Thyroid gland (tissue), 4 donors: ENCODE data around the gene IFNAR2. TPM values are rescaled to one million over a fixed set of nuclear protein-coding genes. Genes with fewer than 3 reads are reported as not detected.

Experiments
- DNase-seq, 2 donors: peaks; one replicate each; pipeline ENCODE4 v3.0.0-alpha.2; 2019
- H3K27ac ChIP-seq, 3 donors: fragments of 200-600 bp; sonication (generic); 1 replicate in 2 of 3; 2 replicates in 1 of 3; pipeline ENCODE4 v1.5.1; 2016 to 2019; ENCODE audit warnings: mild to moderate bottlenecking in 1 of 3, moderate library complexity in 1 of 3
- H3K27me3 ChIP-seq: fragments of 200-600 bp; sonication (generic); one replicate; pipeline ENCODE4 v1.5.1; 2019
- H3K36me3 ChIP-seq, 2 donors: fragments of 200-600 bp; sonication (generic); one replicate each; pipeline ENCODE4 v1.5.1; 2016 to 2019
- H3K4me1 ChIP-seq, 2 donors: fragments of 200-600 bp; sonication (generic); one replicate each; pipeline ENCODE4 v1.5.1; 2017 to 2019
- H3K4me3 ChIP-seq, 3 donors: fragments of 200-600 bp; sonication (generic); replicated peaks in 1 of 3; 1 replicate in 2 of 3; 2 replicates in 1 of 3; pipeline ENCODE4 v1.5.1; 2016; ENCODE audit warnings: mild to moderate bottlenecking in 1 of 3
- H3K9me3 ChIP-seq: fragments of 200-600 bp; sonication (generic); one replicate; pipeline ENCODE4 v1.5.1; 2017
- CTCF ChIP-seq, 6 experiments: fragments of 200-600 bp in 3 of 6; fragments of 450-650 bp in 3 of 6; sonication (generic) in 3 of 6; IDR thresholded peaks; one replicate each; pipeline ENCODE4 v1.5.1; 2016 to 2019; ENCODE audit warnings: antibody characterized with exemption in 6 of 6, mild to moderate bottlenecking in 2 of 6, inconsistent platforms in 1 of 6, moderate library complexity in 1 of 6
- POLR2A ChIP-seq, 2 donors: fragments of 450-650 bp; IDR thresholded peaks; one replicate each; pipeline ENCODE4 v1.6.1; 2017; ENCODE audit warnings: antibody characterized with exemption in 2 of 2, mild to moderate bottlenecking in 2 of 2, moderate library complexity in 1 of 2
- WGBS, 2 donors: methylation state at CpG; one replicate each; pipeline ENCODE4 v1.1.5; 2017; 5-methylcytosine and 5-hydroxymethylcytosine counted together
- intact Hi-C: fragments of 100-400 bp; cut with DNase I; formaldehyde crosslinking; loops from one replicate; pipeline ENCODE4 v1.15.1; 2023
- total RNA-seq, 4 donors: library from RNA; depleted of rRNA; stranded (reverse); fragments of >200 nt; gene quantifications; one replicate each; pipeline ENCODE4 v1.2.3, GENCODE V29; 2016

IFNAR2 gene
- total RNA-seq, 4 donors from 2014 or later = 6.6 to 11.0 (median 7.8) TPM

DNA sequence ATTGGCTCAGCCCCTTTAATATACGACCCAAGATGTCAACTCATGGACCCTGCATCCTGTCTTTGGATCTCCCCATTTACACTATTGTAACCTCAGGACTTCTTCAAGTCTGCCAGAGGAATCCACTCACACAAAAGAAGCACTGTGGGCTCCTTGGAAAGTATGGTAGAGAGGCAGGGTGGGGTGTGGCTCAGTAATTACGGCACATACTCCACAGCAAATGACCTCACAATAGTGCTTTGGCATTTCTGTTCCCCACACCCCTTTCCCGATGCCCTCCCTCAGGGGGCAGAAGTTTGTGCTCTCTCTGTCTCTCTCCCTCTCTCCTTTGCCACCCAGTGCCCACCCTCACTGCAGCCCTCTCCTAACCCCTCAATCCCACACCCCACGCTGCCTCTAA lies 27.8 kb upstream of the IFNAR2 start:
- TF ChIP-seq CTCF (IDR thresholded peaks at IDR 0.05) = no peak
- no peak for TF ChIP-seq POLR2A (IDR thresholded peaks at IDR 0.05)
- intact Hi-C loops = loop anchor here (5.0 to 10.0 kb wide), 2 partner anchors 63 to 245 kb away; partner anchors contain the start of gene IL10RB
- Histone ChIP-seq H3K9me3 (no peaks in the 10 kb centered on the region), H3K4me3 (no peak overlapping the region), H3K27me3 (no peaks in the 10 kb centered on the region), H3K4me1 (peaks cover 0 to 22% of the 10 kb centered on the region in 2 donors), H3K27ac (no peak overlapping the region), H3K36me3 (no peaks in the 10 kb centered on the region)
- no peak for DNase-seq
- 73 to 78% methylated on average over 4 of the region's 4 CpGs for WGBS, 2 donors

DNA sequence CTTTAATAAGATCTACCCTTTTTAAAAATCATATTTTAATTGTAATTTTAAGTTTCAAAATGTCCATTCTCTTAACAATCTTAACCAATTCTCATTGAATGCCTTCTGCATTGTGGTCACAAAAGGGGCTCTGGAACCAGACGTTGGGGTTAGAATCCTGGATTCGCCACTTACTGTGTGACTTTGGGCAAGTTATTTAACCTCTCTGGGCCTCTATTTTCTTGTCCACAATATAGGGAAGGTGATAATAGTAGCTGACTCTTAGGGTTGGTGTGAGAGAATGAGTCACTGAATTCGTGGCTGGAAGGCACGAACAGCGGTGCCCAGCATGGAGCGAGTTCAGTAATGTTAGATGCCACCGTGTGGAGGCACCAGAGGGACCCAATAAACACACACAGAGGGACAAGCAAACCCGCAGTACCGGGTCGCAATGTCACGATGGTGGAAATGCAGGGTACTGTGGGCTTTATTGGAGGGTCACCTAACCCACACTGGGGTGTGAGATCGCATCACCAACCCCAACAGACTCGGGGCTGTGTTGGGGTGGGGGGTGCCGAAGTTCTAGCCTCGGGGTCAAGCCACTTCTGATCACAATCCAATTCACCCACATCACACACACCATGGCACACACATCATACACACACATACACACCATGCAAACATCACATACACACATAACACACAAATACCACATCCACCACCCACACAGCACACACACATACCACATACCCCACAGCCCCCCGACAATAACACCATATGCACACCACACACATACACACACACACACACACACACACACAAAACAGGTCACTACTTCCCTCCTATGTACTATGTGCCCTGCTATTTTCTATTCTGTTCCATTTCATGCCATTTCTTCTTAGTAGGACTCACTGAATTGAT lies 27.0 kb upstream of the IFNAR2 start:
- intact Hi-C loops = loop anchor here (5.0 to 10.0 kb wide), 2 partner anchors 62 to 245 kb away; partner anchors contain the start of gene IL10RB
- Histone ChIP-seq H3K4me1 (peaks cover 0 to 15% of the 10 kb centered on the region in 2 donors), H3K9me3 (no peaks in the 10 kb centered on the region), H3K27me3 (no peaks in the 10 kb centered on the region), H3K36me3 (no peaks in the 10 kb centered on the region), H3K27ac (peak overlapping the region in 1 of 3 donors; percentile 40), H3K4me3 (no peak overlapping the region)
- WGBS, 2 donors = 88 to 91% methylated on average over 16 of the region's 16 CpGs
- no peak for DNase-seq
- TF ChIP-seq POLR2A (IDR thresholded peaks at IDR 0.05) (no peak), CTCF (IDR thresholded peaks at IDR 0.05) (no peak)

GRCh38 chr21:33203371-33203724 lies 26.4 kb upstream of the IFNAR2 start:
- Histone ChIP-seq H3K27me3 (no peaks in the 10 kb centered on the region), H3K4me1 (peaks cover 0 to 10% of the 10 kb centered on the region in 2 donors), H3K9me3 (no peaks in the 10 kb centered on the region), H3K4me3 (no peak overlapping the region), H3K27ac (peak overlapping the region in 1 of 3 donors; percentile 40), H3K36me3 (no peaks in the 10 kb centered on the region)
- intact Hi-C loops = loop anchor here (5.0 to 10.0 kb wide), 2 partner anchors 61 to 244 kb away; partner anchors contain the start of gene IL10RB
- TF ChIP-seq CTCF (IDR thresholded peaks at IDR 0.05) (no peak), POLR2A (IDR thresholded peaks at IDR 0.05) (no peak)
- DNase-seq = no peak
- WGBS, 2 donors = 78 to 82% methylated on average over 5 of the region's 5 CpGs

- H3K4me3 ChIP-seq = no peak overlapping the region
- H3K27me3 ChIP-seq = no peaks in the 10 kb centered on the region
- 85 to 90% methylated on average over 5 of the region's 5 CpGs for WGBS, 2 donors
- H3K9me3 ChIP-seq = no peaks in the 10 kb centered on the region
- H3K4me1 ChIP-seq = peaks cover 0 to 7% of the 10 kb centered on the region in 2 donors
- no peaks in the 10 kb centered on the region for H3K36me3 ChIP-seq
- no peak for DNase-seq
- TF ChIP-seq CTCF (IDR thresholded peaks at IDR 0.05) = no peak
- no peak for TF ChIP-seq POLR2A (IDR thresholded peaks at IDR 0.05)
- intact Hi-C loops = loop anchor here (10.0 kb wide), 1 partner anchor 59 kb away; the partner anchor contains the start of gene IL10RB
- H3K27ac ChIP-seq = no peak overlapping the region
Measured at GRCh38 chr21:33205476-33205875, 24.3 kb upstream of the IFNAR2 start.

DNA sequence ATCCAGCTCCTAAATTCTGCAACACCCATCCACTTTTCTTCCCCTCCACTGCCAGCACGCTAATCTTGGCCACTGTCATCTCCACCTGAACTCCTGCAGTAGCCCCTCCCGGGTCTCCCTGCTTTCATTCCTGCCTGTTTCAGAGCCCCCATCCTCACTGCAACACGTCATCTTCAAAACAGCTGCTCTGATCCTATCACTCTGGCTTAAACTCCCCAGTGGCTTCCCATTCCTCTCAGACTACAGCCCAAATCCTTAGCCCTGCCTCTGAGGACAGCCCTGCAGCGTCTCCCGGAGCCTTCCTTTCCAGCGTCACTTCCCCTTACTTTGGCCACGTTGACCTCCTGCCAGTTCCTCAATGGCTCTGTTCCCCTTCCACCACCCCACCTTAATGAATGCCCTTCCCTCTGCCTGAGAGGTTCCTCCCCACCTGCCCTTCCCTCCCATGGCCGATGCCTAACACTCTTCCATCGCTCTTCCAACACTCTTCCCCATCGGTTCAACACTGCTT lies 22.9 kb upstream of the IFNAR2 start:
- DNase-seq = no peak
- H3K4me1 ChIP-seq = peaks cover 0 to 7% of the 10 kb centered on the region in 2 donors
- H3K27ac ChIP-seq = no peak overlapping the region
- H3K9me3 ChIP-seq = no peaks in the 10 kb centered on the region
- intact Hi-C loops = loop anchor here (10.0 kb wide), 1 partner anchor 58 kb away; the partner anchor contains the start of gene IL10RB
- H3K4me3 ChIP-seq = no peak overlapping the region
- H3K36me3 ChIP-seq = no peaks in the 10 kb centered on the region
- H3K27me3 ChIP-seq = no peaks in the 10 kb centered on the region
- no peak for TF ChIP-seq POLR2A (IDR thresholded peaks at IDR 0.05)
- TF ChIP-seq CTCF (IDR thresholded peaks at IDR 0.05) = no peak
- WGBS, 2 donors = 82 to 87% methylated on average over 10 of the region's 10 CpGs
